Thymus (tissue), 11 donors: ENCODE results near the gene OSBPL6. TPM values are rescaled to one million over a fixed set of nuclear protein-coding genes. Genes with fewer than 3 reads are reported as not detected.
"Not testable (repeated sequence)": the region's sequence is repeated elsewhere in the genome, so short reads cannot be mapped to it uniquely, and the experiment has no call there.

Experiments
- DNase-seq, 9 donors: peaks; one replicate each; pipeline ENCODE4 v3.0.0-alpha.2; 2013; ENCODE audit warnings: low spot score in 9 of 9, low read depth in 6 of 9, missing footprints in 1 of 9
- H3K27ac ChIP-seq, 2 donors: one replicate each; pipeline ENCODE4 v1.5.1; 2013; ENCODE audit warnings: control low read depth in 1 of 2, low read depth in 1 of 2, low read length in 1 of 2, mild to moderate bottlenecking in 1 of 2, moderate library complexity in 1 of 2
- H3K27me3 ChIP-seq, 2 donors: one replicate each; pipeline ENCODE4 v1.5.1; 2013; ENCODE audit warnings: low read length in 1 of 2; ENCODE audit not compliant: control insufficient read depth in 2 of 2, insufficient read depth in 1 of 2
- H3K36me3 ChIP-seq, 2 donors: one replicate each; pipeline ENCODE4 v1.5.1; 2013; ENCODE audit warnings: low read length in 1 of 2, mild to moderate bottlenecking in 1 of 2, moderate library complexity in 1 of 2; ENCODE audit not compliant: control insufficient read depth in 2 of 2, insufficient read depth in 2 of 2
- H3K4me1 ChIP-seq, 2 donors: one replicate each; pipeline ENCODE4 v1.5.1; 2013; ENCODE audit warnings: low read length in 2 of 2; ENCODE audit not compliant: control insufficient read depth in 2 of 2, insufficient read depth in 2 of 2
- H3K4me3 ChIP-seq, 2 donors: one replicate each; pipeline ENCODE4 v1.5.1; 2013; ENCODE audit warnings: low read length in 2 of 2, control low read depth in 1 of 2, mild to moderate bottlenecking in 1 of 2
- H3K9me3 ChIP-seq, 2 donors: one replicate each; pipeline ENCODE4 v1.5.1; 2013; ENCODE audit warnings: low read length in 1 of 2, mild to moderate bottlenecking in 1 of 2; ENCODE audit not compliant: control insufficient read depth in 2 of 2, insufficient read depth in 1 of 2
- WGBS: extraction: QIAGEN DNeasy Blood & Tissue Kit; methylation state at CpG from one replicate; pipeline ENCODE4 v1.1.7; 2013; 5-methylcytosine and 5-hydroxymethylcytosine counted together
- polyA plus RNA-seq: library from polyadenylated mRNA; stranded (reverse); fragments of 200-250 nt; gene quantifications from one replicate; pipeline ENCODE4 v1.2.3, GENCODE V29; 2013
- total RNA-seq: library from RNA; stranded (reverse); fragments of 120-200 nt; gene quantifications from one replicate; pipeline ENCODE4 v1.2.4, GENCODE V29; 2013
- donor health status: healthy.

The OSBPL6 gene
- total and polyA plus RNA-seq, 2 donors, result 0.28 to 5.7 TPM

- not testable (repeated sequence) for H3K27me3 ChIP-seq, H3K9me3 ChIP-seq, DNase-seq, H3K27ac ChIP-seq, H3K4me1 ChIP-seq, H3K4me3 ChIP-seq
- peaks cover 3 to 16% of the 10 kb centered on the region in 2 donors for H3K36me3 ChIP-seq
- 97% methylated on average over 5 of the region's 5 CpGs for WGBS
Observed at GRCh38 chr2:178423746-178424145, 229.4 kb downstream of the OSBPL6 start.

- 98% methylated on average over 4 of the region's 4 CpGs for WGBS
- H3K4me3 ChIP-seq, result no peak overlapping the region
- H3K36me3 ChIP-seq, result peaks cover 11 to 29% of the 10 kb centered on the region in 2 donors
- no peak for DNase-seq
- no peak overlapping the region for H3K27ac ChIP-seq
- no peaks in the 10 kb centered on the region for H3K27me3 ChIP-seq
- no peaks in the 10 kb centered on the region for H3K4me1 ChIP-seq
- peaks cover 0 to 4% of the 10 kb centered on the region in 2 donors for H3K9me3 ChIP-seq
Observed at GRCh38 chr2:178425255-178425827, 231.0 kb downstream of the OSBPL6 start.

GRCh38 chr2:178426388-178426787 lies 232.1 kb downstream of the OSBPL6 start:
- WGBS, result 98% methylated on average over 3 of the region's 3 CpGs
- Histone ChIP-seq H3K27ac (no peak overlapping the region), H3K4me3 (no peak overlapping the region), H3K4me1 (no peaks in the 10 kb centered on the region), H3K9me3 (peaks cover 0 to 4% of the 10 kb centered on the region in 2 donors), H3K36me3 (peaks cover 11 to 38% of the 10 kb centered on the region in 2 donors), H3K27me3 (no peaks in the 10 kb centered on the region)
- no peak for DNase-seq

- over 99% methylated on average over 2 of the region's 2 CpGs for WGBS
Observed at GRCh38 chr2:178427458-178427857, 233.1 kb downstream of the OSBPL6 start.

GRCh38 chr2:178428396-178428806 lies 234.1 kb downstream of the OSBPL6 start:
- Histone ChIP-seq H3K4me1 (no peaks in the 10 kb centered on the region), H3K9me3 (peaks cover 0 to 4% of the 10 kb centered on the region in 2 donors), H3K27ac (no peak overlapping the region), H3K36me3 (peaks cover 22 to 58% of the 10 kb centered on the region in 2 donors), H3K27me3 (no peaks in the 10 kb centered on the region), H3K4me3 (no peak overlapping the region)
- WGBS, result 89% methylated on average over 1 of the region's 1 CpG
- no peak for DNase-seq

More at GRCh38 chr2:178427458-178427857, 233.1 kb downstream of the OSBPL6 start:
- Histone ChIP-seq H3K4me3 (no peak overlapping the region), H3K9me3 (peaks cover 0 to 4% of the 10 kb centered on the region in 2 donors), H3K27ac (no peak overlapping the region), H3K4me1 (no peaks in the 10 kb centered on the region), H3K27me3 (no peaks in the 10 kb centered on the region), H3K36me3 (peaks cover 16 to 49% of the 10 kb centered on the region in 2 donors)
- DNase-seq, result no peak

GRCh38 chr2:178429336-178429735 lies 235.0 kb downstream of the OSBPL6 start:
- Histone ChIP-seq H3K36me3 (peaks cover 27 to 66% of the 10 kb centered on the region in 2 donors), H3K27me3 (no peaks in the 10 kb centered on the region), H3K27ac (no peak overlapping the region), H3K9me3 (peaks cover 0 to 4% of the 10 kb centered on the region in 2 donors), H3K4me1 (no peaks in the 10 kb centered on the region), H3K4me3 (no peak overlapping the region)
- no peak for DNase-seq

GRCh38 chr2:178436662-178437061 lies 242.3 kb downstream of the OSBPL6 start:
- 92% methylated on average over 2 of the region's 2 CpGs for WGBS
- Histone ChIP-seq H3K4me3 (no peak overlapping the region), H3K4me1 (no peaks in the 10 kb centered on the region), H3K27me3 (no peaks in the 10 kb centered on the region), H3K27ac (no peak overlapping the region), H3K36me3 (peaks cover 31 to 65% of the 10 kb centered on the region in 2 donors), H3K9me3 (no peaks in the 10 kb centered on the region)
- DNase-seq, result no peak

- no peak overlapping the region for H3K27ac ChIP-seq
- H3K4me3 ChIP-seq, result no peak overlapping the region
- H3K36me3 ChIP-seq, result peaks cover 19 to 58% of the 10 kb centered on the region in 2 donors
- no peaks in the 10 kb centered on the region for H3K9me3 ChIP-seq
- 97% methylated on average over 2 of the region's 2 CpGs for WGBS
- no peak for DNase-seq
- H3K4me1 ChIP-seq, result no peaks in the 10 kb centered on the region
- H3K27me3 ChIP-seq, result no peaks in the 10 kb centered on the region
Observed at GRCh38 chr2:178441426-178441825, 247.1 kb downstream of the OSBPL6 start.

- Histone ChIP-seq H3K36me3 (peaks cover 7 to 30% of the 10 kb centered on the region in 2 donors), H3K27ac (no peak overlapping the region), H3K9me3 (no peaks in the 10 kb centered on the region), H3K4me3 (peak overlapping the region in 1 of 2 donors; percentile 75), H3K4me1 (peaks cover 11 to 18% of the 10 kb centered on the region in 2 donors), H3K27me3 (no peaks in the 10 kb centered on the region)
- DNase-seq, result no peak
- whole genome bisulfite sequencing, result 85% methylated on average over 4 of the region's 4 CpGs
Observed at GRCh38 chr2:178448968-178449661, 254.8 kb downstream of the OSBPL6 start.
